Transverse colon (tissue), 4 donors: Measurements from ENCODE around the gene CXCR6. TPM values are rescaled to one million over a fixed set of nuclear protein-coding genes. Genes with fewer than 3 reads are reported as not detected.
"Not testable (repeated sequence)": the region's sequence is repeated elsewhere in the genome, so short reads cannot be mapped to it uniquely, and the experiment has no call there.

Experiments
- DNase-seq: peaks from one replicate; pipeline ENCODE4 v3.0.0-alpha.2; 2019
- H3K27ac ChIP-seq, 4 donors: fragments of 200-600 bp; sonication (generic); 2 replicates each; pipeline ENCODE4 v1.5.1; 2016 to 2018; ENCODE audit warnings: inconsistent platforms in 4 of 4
- H3K27me3 ChIP-seq: fragments of 200-600 bp; sonication (generic); 2 replicates; pipeline ENCODE4 v1.5.1; 2017; ENCODE audit warnings: inconsistent platforms
- H3K36me3 ChIP-seq, 4 donors: fragments of 200-600 bp; sonication (generic); 2 replicates each; pipeline ENCODE4 v1.5.1; 2017 to 2019; ENCODE audit warnings: inconsistent platforms in 4 of 4
- H3K4me1 ChIP-seq, 4 donors: fragments of 200-600 bp; sonication (generic); 2 replicates each; pipeline ENCODE4 v1.5.1; 2017 to 2020; ENCODE audit warnings: inconsistent platforms in 4 of 4
- H3K4me3 ChIP-seq, 4 donors: fragments of 200-600 bp; sonication (generic); 1 replicate in 1 of 4; 2 replicates in 3 of 4; pipeline versions ENCODE4 v1.5.1 to v1.6.1; 2017 to 2019; ENCODE audit warnings: inconsistent platforms in 4 of 4
- H3K9me3 ChIP-seq, 2 donors: fragments of 200-600 bp; sonication (generic); 2 replicates each; pipeline ENCODE4 v1.5.1; 2017 to 2019; ENCODE audit warnings: inconsistent platforms in 2 of 2
- EP300 ChIP-seq: sonication (generic); formaldehyde crosslinking; IDR thresholded peaks from one replicate; pipeline ENCODE4 v1.6.1; 2017; ENCODE audit warnings: antibody characterized with exemption, low read depth
- POLR2A ChIP-seq: fragments of 450-650 bp; IDR thresholded peaks from one replicate; pipeline ENCODE4 v1.6.1; 2016; ENCODE audit warnings: antibody characterized with exemption, mild to moderate bottlenecking, moderate library complexity
- POLR2AphosphoS5 ChIP-seq, 3 donors: sonication (generic); formaldehyde crosslinking; IDR thresholded peaks; one replicate each; pipeline ENCODE4 v1.6.1; 2016; ENCODE audit warnings: antibody characterized with exemption in 3 of 3
- WGBS, 2 donors: methylation state at CpG; one replicate each; pipeline ENCODE4 v1.1.5; 2018; ENCODE audit warnings: low coverage in 1 of 2; 5-methylcytosine and 5-hydroxymethylcytosine counted together
- in situ Hi-C, 4 donors: fragments of 200-750 bp; cut with MboI; loops; one replicate each; pipeline versions ENCODE4 v1.15.0 to v1.15.1; 2017; ENCODE audit warnings: low sequenced_read_pairs in 3 of 4, low pct_ligation_motif_present in 1 of 4, low pct_unique_long_range_greater_than_20kb in 1 of 4
- intact Hi-C: fragments of 100-400 bp; cut with DNase I; formaldehyde crosslinking; loops from one replicate; pipeline ENCODE4 v1.15.1; 2023; ENCODE audit warnings: low total_unique reads
- small RNA-seq, 4 donors: library from RNA; depleted of rRNA; stranded (forward); fragments of <200 nt; gene quantifications; one replicate each; pipeline ENCODE3, GENCODE V24; 2016
- total RNA-seq, 4 donors: library from RNA; depleted of rRNA; stranded (reverse); fragments of >200 nt; gene quantifications; one replicate each; pipeline ENCODE4 v1.1.0, GENCODE V29; 2016
- TF ChIP-seq, protein P1 (sequence below), 5 experiments: fragments of 200-600 bp in 3 of 5; fragments of 450-650 bp in 2 of 5; sonication (generic) in 3 of 5; IDR thresholded peaks; 1 replicate in 2 of 5; 2 replicates in 3 of 5; pipeline ENCODE4 v1.5.1; 2016 to 2017; ENCODE audit warnings: antibody characterized with exemption in 5 of 5, inconsistent platforms in 3 of 5, mild to moderate bottlenecking in 2 of 5, moderate library complexity in 1 of 5

The CXCR6 gene
- total RNA-seq, 4 donors from 2014 or later: 3.3 to 9.4 (median 6.7) TPM; not detected in 1

- in situ Hi-C loops (no loop called here), intact Hi-C loops (no loop called here)
- H3K4me3 ChIP-seq: peak within 1 kb of the TSS; percentile 79 to 96 (median 86)
- 2 to 20% methylated on average over 4 to 67 of the region's 67 CpGs for WGBS, 2 donors
- TF ChIP-seq, protein P1, sequence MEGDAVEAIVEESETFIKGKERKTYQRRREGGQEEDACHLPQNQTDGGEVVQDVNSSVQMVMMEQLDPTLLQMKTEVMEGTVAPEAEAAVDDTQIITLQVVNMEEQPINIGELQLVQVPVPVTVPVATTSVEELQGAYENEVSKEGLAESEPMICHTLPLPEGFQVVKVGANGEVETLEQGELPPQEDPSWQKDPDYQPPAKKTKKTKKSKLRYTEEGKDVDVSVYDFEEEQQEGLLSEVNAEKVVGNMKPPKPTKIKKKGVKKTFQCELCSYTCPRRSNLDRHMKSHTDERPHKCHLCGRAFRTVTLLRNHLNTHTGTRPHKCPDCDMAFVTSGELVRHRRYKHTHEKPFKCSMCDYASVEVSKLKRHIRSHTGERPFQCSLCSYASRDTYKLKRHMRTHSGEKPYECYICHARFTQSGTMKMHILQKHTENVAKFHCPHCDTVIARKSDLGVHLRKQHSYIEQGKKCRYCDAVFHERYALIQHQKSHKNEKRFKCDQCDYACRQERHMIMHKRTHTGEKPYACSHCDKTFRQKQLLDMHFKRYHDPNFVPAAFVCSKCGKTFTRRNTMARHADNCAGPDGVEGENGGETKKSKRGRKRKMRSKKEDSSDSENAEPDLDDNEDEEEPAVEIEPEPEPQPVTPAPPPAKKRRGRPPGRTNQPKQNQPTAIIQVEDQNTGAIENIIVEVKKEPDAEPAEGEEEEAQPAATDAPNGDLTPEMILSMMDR (IDR thresholded peaks at IDR 0.05): no peak
- peak; percentile 82 to 92 (median 89) for TF ChIP-seq POLR2AphosphoS5 (IDR thresholded peaks at IDR 0.05)
- TF ChIP-seq POLR2A: peak; percentile 79
- TF ChIP-seq EP300: no peak
- no peaks in the 10 kb centered on the region for H3K9me3 ChIP-seq
- peak; percentile 95 for DNase-seq
- H3K27ac ChIP-seq: peak within 1 kb of the TSS; percentile 92 to 95 (median 94)
- H3K27me3 ChIP-seq: no peaks in the 10 kb centered on the region
- H3K36me3 ChIP-seq: no peaks in the 10 kb centered on the region
- peaks cover 12 to 41% (median 29%) of the 10 kb centered on the region in 4 donors for H3K4me1 ChIP-seq
Observed at GRCh38 chr3:45995236-45996192, 52.2 kb downstream of the CXCR6 start, which contains the start of gene FYCO1. Gene FYCO1 (minus strand): TSS chr3:45995824. CDS start chr3:45984910, 10,914 bp downstream.

DNA sequence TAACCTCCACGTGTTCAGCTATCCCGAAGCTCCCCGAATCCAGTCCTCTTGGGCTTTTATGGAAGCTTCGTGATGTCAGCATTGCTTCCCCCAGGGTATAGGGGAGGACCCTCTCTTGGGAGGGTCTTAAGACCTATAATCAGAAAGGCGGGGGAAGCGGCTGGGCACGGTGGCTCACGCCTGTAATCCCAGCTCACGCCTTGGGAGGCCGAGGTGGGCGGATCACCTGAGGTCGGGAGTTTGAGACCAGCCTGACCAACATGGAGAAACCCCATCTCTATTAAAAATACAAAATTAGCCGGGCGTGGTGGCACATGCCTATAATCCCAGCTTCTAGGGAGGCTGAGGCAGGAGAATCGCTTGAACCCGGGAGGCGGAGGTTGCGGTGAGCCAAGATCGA, 54.2 kb downstream of the CXCR6 start:
- H3K4me1 ChIP-seq: peaks cover 12 to 32% (median 24%) of the 10 kb centered on the region in 4 donors
- H3K4me3 ChIP-seq, H3K27ac ChIP-seq, DNase-seq, H3K9me3 ChIP-seq, in situ Hi-C loops, H3K27me3 ChIP-seq, intact Hi-C loops, H3K36me3 ChIP-seq: not testable (repeated sequence)
- 96 to 98% methylated on average over 10 to 19 of the region's 19 CpGs for WGBS, 2 donors

GRCh38 chr3:45997942-45998341, 54.7 kb downstream of the CXCR6 start:
- DNase-seq: no peak
- 73 to 100% methylated on average over 1 to 2 of the region's 2 CpGs for WGBS, 2 donors
- Histone ChIP-seq H3K36me3 (no peaks in the 10 kb centered on the region), H3K27me3 (no peaks in the 10 kb centered on the region), H3K4me3 (no peak overlapping the region), H3K9me3 (no peaks in the 10 kb centered on the region), H3K27ac (no peak overlapping the region), H3K4me1 (peaks cover 12 to 27% (median 19%) of the 10 kb centered on the region in 4 donors)
- intact Hi-C loops: no loop called here
- in situ Hi-C loops: no loop called here
- TF ChIP-seq POLR2A: no peak
- TF ChIP-seq POLR2AphosphoS5 (IDR thresholded peaks at IDR 0.05): no peak
- TF ChIP-seq, protein P1 (IDR thresholded peaks at IDR 0.05): no peak
- TF ChIP-seq EP300: no peak

Small RNA genes lying within 50 kb of the gene (small RNA-seq; reads per million reads assigned to genes)
- 0 reads per million in 4 donors for gene RF00019

Other genes starting within 250 kb of the CXCR6 start
- under 1 TPM in 2 of 4 donors, not detected in 2; 0.32 to 0.41 TPM for gene SLC6A20, start 146.9 kb upstream of the CXCR6 start, total RNA-seq
- 10 to 100 TPM in 1 of 4 donors, 1 to 10 TPM in 3; 3.7 to 10.3 (median 7.8) TPM for gene LZTFL1, start 101.3 kb upstream of the CXCR6 start, total RNA-seq
- 1 to 10 TPM in 1 of 4 donors, under 1 TPM in 1, not detected in 2; 0.14 to 1.3 TPM for gene CCR9, start 56.9 kb upstream of the CXCR6 start, total RNA-seq
- 10 to 100 TPM; 34.5 to 40.0 (median 38.1) TPM for gene FYCO1, start 52.4 kb downstream of the CXCR6 start, total RNA-seq
- gene XCR1, start 84.0 kb downstream of the CXCR6 start, total RNA-seq: under 1 TPM in 2 of 4 donors, not detected in 2; 0.14 to 0.32 TPM